Neural cell (in vitro differentiated cells): ENCODE results near the gene EPB42. TPM values are rescaled to one million over a fixed set of nuclear protein-coding genes. Genes with fewer than 3 reads are reported as not detected.

Source experiments
- H2AFZ ChIP-seq: fragments of 200-600, 300-800 bp; sonication (generic), shearing (Covaris generic); 2 replicates; pipeline ENCODE4 v1.6.0; 2014; ENCODE audit warnings: low read depth, mild to moderate bottlenecking, antibody characterized with exemption, low read length, moderate library complexity
- H3F3A ChIP-seq: fragments of 200-600 bp; shearing (Covaris generic); 2 replicates; pipeline ENCODE4 v1.6.1; 2016; ENCODE audit warnings: mild to moderate bottlenecking, moderate library complexity, mixed read lengths, antibody characterized with exemption, low read length; ENCODE audit not compliant: insufficient read depth, poor library complexity, severe bottlenecking
- H3K27ac ChIP-seq: fragments of 200-600, 300-800 bp; sonication (generic), shearing (Covaris generic); 2 replicates; pipeline ENCODE4 v1.5.1; 2014; ENCODE audit warnings: mild to moderate bottlenecking, low read length, moderate library complexity
- H3K27me3 ChIP-seq: fragments of 300-800, 200-600 bp; sonication (generic), shearing (Covaris generic); 2 replicates; pipeline ENCODE4 v1.6.0; 2014; ENCODE audit warnings: mild to moderate bottlenecking, low read depth, low read length, moderate library complexity; ENCODE audit not compliant: insufficient read depth
- H3K36me3 ChIP-seq: fragments of 300-800, 200-600 bp; sonication (generic), shearing (Covaris generic); 2 replicates; pipeline ENCODE4 v1.5.1; 2014; ENCODE audit warnings: mild to moderate bottlenecking, antibody characterized with exemption, low read length, moderate library complexity; ENCODE audit not compliant: insufficient read depth
- H3K4me2 ChIP-seq: fragments of 300-800, 200-600 bp; sonication (generic), shearing (Covaris generic); 2 replicates; pipeline ENCODE4 v1.6.0; 2014; ENCODE audit warnings: mild to moderate bottlenecking, low read length
- H3K4me3 ChIP-seq: fragments of 300-800, 200-600 bp; sonication (generic), shearing (Covaris generic); 2 replicates; pipeline ENCODE4 v1.5.1; 2014; ENCODE audit warnings: mild to moderate bottlenecking, low read length, moderate library complexity
- H3K79me2 ChIP-seq: fragments of 200-600 bp; shearing (Covaris generic); replicated peaks from 2 replicates; pipeline ENCODE4 v1.6.0; 2014; ENCODE audit warnings: mild to moderate bottlenecking, low read length, moderate library complexity; ENCODE audit not compliant: insufficient read depth
- H3K9ac ChIP-seq: fragments of 300-800, 200-600 bp; sonication (generic), shearing (Covaris generic); 2 replicates; pipeline ENCODE4 v1.6.1; 2016; ENCODE audit warnings: mild to moderate bottlenecking, low read length, mixed read lengths
- H3K9me2 ChIP-seq: fragments of 200-600 bp; shearing (Covaris generic); 2 replicates; pipeline ENCODE4 v1.6.1; 2016; ENCODE audit warnings: mild to moderate bottlenecking, low read length, mixed read lengths; ENCODE audit not compliant: insufficient read depth
- H3K9me3 ChIP-seq: fragments of 200-600, 300-800 bp; sonication (generic), shearing (Covaris generic); 2 replicates; pipeline ENCODE4 v1.6.1; 2016; ENCODE audit warnings: mild to moderate bottlenecking, mixed run types, low read length, moderate library complexity, mixed read lengths
- H4K20me1 ChIP-seq: fragments of 200-600 bp; shearing (Covaris generic); 2 replicates; pipeline ENCODE4 v1.6.1; 2016; ENCODE audit warnings: mild to moderate bottlenecking, mixed run types; ENCODE audit not compliant: insufficient read depth
- CTCF ChIP-seq: fragments of 450-650 bp; IDR thresholded peaks from 2 replicates; pipeline ENCODE4 v1.5.1; 2014; ENCODE audit warnings: antibody characterized with exemption, mild to moderate bottlenecking, moderate library complexity; ENCODE audit not compliant: poor library complexity, severe bottlenecking
- EP300 ChIP-seq: fragments of 450-650 bp; conservative IDR thresholded peaks from 2 replicates; pipeline ENCODE4 v1.6.1; 2014; ENCODE audit warnings: antibody characterized with exemption, mild to moderate bottlenecking, moderate library complexity; ENCODE audit not compliant: poor library complexity, severe bottlenecking
- EZH2 ChIP-seq: fragments of 200-600, 300-800 bp; shearing (Covaris generic), sonication (generic); IDR thresholded peaks from 2 replicates; pipeline ENCODE4 v1.6.1; 2014; ENCODE audit warnings: antibody characterized with exemption, low read length, borderline replicate concordance, mild to moderate bottlenecking; ENCODE audit not compliant: insufficient read depth, poor library complexity, severe bottlenecking
- MXI1 ChIP-seq: fragments of 450-650 bp; conservative IDR thresholded peaks from 2 replicates; pipeline ENCODE4 v1.6.1; 2014; ENCODE audit warnings: antibody characterized with exemption, mild to moderate bottlenecking; ENCODE audit not compliant: poor library complexity, severe bottlenecking
- POLR2AphosphoS5 ChIP-seq: IDR thresholded peaks from 2 replicates; pipeline ENCODE4 v1.6.1; 2012
- RAD21 ChIP-seq: fragments of 450-650 bp; conservative IDR thresholded peaks from 2 replicates; pipeline ENCODE4 v1.6.1; 2014; ENCODE audit warnings: antibody characterized with exemption, mild to moderate bottlenecking, moderate library complexity
- REST ChIP-seq: IDR thresholded peaks from 2 replicates; pipeline ENCODE4 v1.6.1; 2012; ENCODE audit warnings: borderline replicate concordance
- SMC3 ChIP-seq: fragments of 450-650 bp; conservative IDR thresholded peaks from 2 replicates; pipeline ENCODE4 v1.6.1; 2014; ENCODE audit warnings: antibody characterized with exemption, mild to moderate bottlenecking, moderate library complexity; ENCODE audit not compliant: poor library complexity
- TAF1 ChIP-seq: IDR thresholded peaks from 2 replicates; pipeline ENCODE4 v1.6.1; 2012; ENCODE audit warnings: low read depth
- polyA plus RNA-seq: library from polyadenylated mRNA; depleted of rRNA; stranded (reverse); fragments of >200 nt; gene quantifications from 2 replicates; pipeline ENCODE4 v1.2.3, GENCODE V29; 2014

Gene EPB42
- polyA plus RNA-seq, 1 donor from 2014 or later: not detected

- H3K9me2 ChIP-seq: no peaks in the 10 kb centered on the region
- peak within 1 kb of the TSS; percentile 91 for H3K9ac ChIP-seq
- TF ChIP-seq REST: peak; percentile 64
- no peak for TF ChIP-seq EZH2
- peak; percentile 58 for TF ChIP-seq RAD21
- peak; percentile 75 for TF ChIP-seq CTCF
- peak; percentile 69 for TF ChIP-seq SMC3
- peak; percentile 48 for TF ChIP-seq MXI1
- TF ChIP-seq POLR2AphosphoS5: peak; percentile 58
- no peak for TF ChIP-seq EP300
- peak; percentile 36 for TF ChIP-seq TAF1
- peaks cover 16% of the 10 kb centered on the region for H3K79me2 ChIP-seq
- H3K4me2 ChIP-seq: peak within 1 kb of the TSS; percentile 89
- peak within 1 kb of the TSS; percentile 99 for H2AFZ ChIP-seq
- H3K9me3 ChIP-seq: no peaks in the 10 kb centered on the region
- H3K27me3 ChIP-seq: no peaks in the 10 kb centered on the region
- H3K36me3 ChIP-seq: no peaks in the 10 kb centered on the region
- peak within 1 kb of the TSS; percentile 75 for H3K27ac ChIP-seq
- peak within 1 kb of the TSS; percentile 80 for H3K4me3 ChIP-seq
- H4K20me1 ChIP-seq: no peaks in the 10 kb centered on the region
- H3F3A ChIP-seq: no peaks in the 10 kb centered on the region
Observed at GRCh38 chr15:43185157-43186002, 35.4 kb downstream of the EPB42 start, which contains the start of gene CCNDBP1. Gene CCNDBP1 (plus strand): TSS chr15:43185403. CDS start chr15:43185499, 96 bp downstream.

GRCh38 chr15:43184407-43185124 lies 36.3 kb downstream of the EPB42 start:
- peaks cover 16% of the 10 kb centered on the region for H3K79me2 ChIP-seq
- H4K20me1 ChIP-seq: no peaks in the 10 kb centered on the region
- no peaks in the 10 kb centered on the region for H3K36me3 ChIP-seq
- H3K4me2 ChIP-seq: peak overlapping the region; percentile 87
- peak overlapping the region; percentile 91 for H3K9ac ChIP-seq
- peak overlapping the region; percentile 99 for H2AFZ ChIP-seq
- H3K27ac ChIP-seq: peak overlapping the region; percentile 75
- no peaks in the 10 kb centered on the region for H3F3A ChIP-seq
- no peaks in the 10 kb centered on the region for H3K9me2 ChIP-seq
- H3K27me3 ChIP-seq: no peaks in the 10 kb centered on the region
- TF ChIP-seq EP300 (no peak), TAF1 (peak; percentile 20)
- H3K4me3 ChIP-seq: peak overlapping the region; percentile 80
- no peaks in the 10 kb centered on the region for H3K9me3 ChIP-seq
